Prostate gland (tissue), 2 donors: ENCODE measurements around the gene ENOX1. TPM values are rescaled to one million over a fixed set of nuclear protein-coding genes. Genes with fewer than 3 reads are reported as not detected.

Source experiments
- DNase-seq: peaks from one replicate; pipeline ENCODE4 v3.0.0-alpha.2; 2019; ENCODE audit warnings: low spot score
- H3K27ac ChIP-seq, 2 donors: fragments of 200-600 bp; sonication (generic); 2 replicates each; pipeline ENCODE4 v1.5.1; 2017 to 2019
- H3K27me3 ChIP-seq: fragments of 200-600 bp; sonication (generic); replicated peaks from 2 replicates; pipeline ENCODE4 v1.5.1; 2019; ENCODE audit not compliant: insufficient read depth
- H3K36me3 ChIP-seq, 2 donors: fragments of 200-600 bp; sonication (generic); 1 replicate in 1 of 2; 2 replicates in 1 of 2; pipeline versions ENCODE4 v1.5.1 to v1.8.1; 2017 to 2019
- H3K4me1 ChIP-seq: fragments of 200-600 bp; sonication (generic); replicated peaks from 2 replicates; pipeline ENCODE4 v1.5.1; 2019
- H3K4me3 ChIP-seq, 2 donors: fragments of 200-600 bp; sonication (generic); 2 replicates each; pipeline ENCODE4 v1.5.1; 2017 to 2019
- H3K9me3 ChIP-seq: fragments of 200-600 bp; sonication (generic); 2 replicates; pipeline ENCODE4 v1.5.1; 2017
- CTCF ChIP-seq, 4 experiments: fragments of 200-600 bp in 2 of 4; fragments of 450-650 bp in 2 of 4; sonication (generic) in 2 of 4; IDR thresholded peaks; 1 replicate in 3 of 4; 2 replicates in 1 of 4; pipeline ENCODE4 v1.5.1; 2016 to 2019; ENCODE audit warnings: antibody characterized with exemption in 4 of 4, mild to moderate bottlenecking in 2 of 4, moderate library complexity in 2 of 4
- POLR2A ChIP-seq: fragments of 450-650 bp; IDR thresholded peaks from one replicate; pipeline ENCODE4 v1.6.1; 2016; ENCODE audit warnings: antibody characterized with exemption, mild to moderate bottlenecking
- POLR2AphosphoS5 ChIP-seq: sonication (generic); formaldehyde crosslinking; IDR thresholded peaks from one replicate; pipeline ENCODE4 v1.6.1; 2017; ENCODE audit warnings: antibody characterized with exemption
- WGBS: methylation state at CpG from one replicate; pipeline ENCODE4 v1.1.5; 2018; 5-methylcytosine and 5-hydroxymethylcytosine counted together
- intact Hi-C: fragments of 100-400 bp; cut with DNase I; formaldehyde crosslinking; loops from one replicate; pipeline ENCODE4 v1.14.2; 2022
- total RNA-seq, 2 donors: library from RNA; depleted of rRNA; stranded (reverse); fragments of >200 nt; gene quantifications; one replicate each; pipeline ENCODE4 v1.1.0, GENCODE V29; 2016

ENOX1 gene
- total RNA-seq, 2 donors from 2014 or later = 4.5 to 5.3 TPM

- Histone ChIP-seq H3K9me3 (no peaks in the 10 kb centered on the region), H3K36me3 (no peaks in the 10 kb centered on the region), H3K27ac (no peak overlapping the region), H3K4me1 (no peaks in the 10 kb centered on the region), H3K4me3 (no peak overlapping the region), H3K27me3 (no peaks in the 10 kb centered on the region)
- intact Hi-C loops = no loop called here
- no peak for TF ChIP-seq POLR2A
- TF ChIP-seq POLR2AphosphoS5 = no peak
- TF ChIP-seq CTCF (IDR thresholded peaks at IDR 0.05) = no peak
- 79% methylated on average over 2 of the region's 2 CpGs for WGBS
- DNase-seq = no peak
These were observed 10.8 kb downstream of the ENOX1 start for GRCh38 chr13:43776006-43776405.

GRCh38 chr13:43773602-43774001 lies 13.2 kb downstream of the ENOX1 start:
- Histone ChIP-seq H3K9me3 (no peaks in the 10 kb centered on the region), H3K4me3 (no peak overlapping the region), H3K4me1 (no peaks in the 10 kb centered on the region), H3K36me3 (no peaks in the 10 kb centered on the region), H3K27ac (no peak overlapping the region), H3K27me3 (no peaks in the 10 kb centered on the region)
- WGBS = 94% methylated on average over 2 of the region's 2 CpGs
- no peak for DNase-seq
- TF ChIP-seq POLR2AphosphoS5 = no peak
- TF ChIP-seq CTCF (IDR thresholded peaks at IDR 0.05) = no peak
- no peak for TF ChIP-seq POLR2A
- intact Hi-C loops = no loop called here

- H3K27me3 ChIP-seq = no peaks in the 10 kb centered on the region
- H3K36me3 ChIP-seq = no peaks in the 10 kb centered on the region
- intact Hi-C loops = no loop called here
- no peak for DNase-seq
- TF ChIP-seq CTCF (IDR thresholded peaks at IDR 0.05) = no peak
- H3K4me3 ChIP-seq = no peak overlapping the region
- H3K4me1 ChIP-seq = no peaks in the 10 kb centered on the region
- no peak overlapping the region for H3K27ac ChIP-seq
- no peaks in the 10 kb centered on the region for H3K9me3 ChIP-seq
- 79% methylated on average over 3 of the region's 3 CpGs for WGBS
These were observed 15.9 kb downstream of the ENOX1 start for GRCh38 chr13:43770871-43771270.

- no peak for DNase-seq
- WGBS = 82% methylated on average over 2 of the region's 2 CpGs
- no peaks in the 10 kb centered on the region for H3K4me1 ChIP-seq
These were observed 17.2 kb downstream of the ENOX1 start for GRCh38 chr13:43769529-43769928.

More at GRCh38 chr13:43769529-43769928, 17.2 kb downstream of the ENOX1 start:
- intact Hi-C loops = no loop called here
- TF ChIP-seq POLR2AphosphoS5 = no peak
- no peak for TF ChIP-seq POLR2A
- TF ChIP-seq CTCF (IDR thresholded peaks at IDR 0.05) = no peak
- no peak overlapping the region for H3K4me3 ChIP-seq
- no peaks in the 10 kb centered on the region for H3K27me3 ChIP-seq
- no peak overlapping the region for H3K27ac ChIP-seq
- H3K36me3 ChIP-seq = no peaks in the 10 kb centered on the region
- H3K9me3 ChIP-seq = no peaks in the 10 kb centered on the region
